Duodenal mucosa (tissue), 2 donors: ENCODE measurements around the gene DEPP1.

Experiments used
- H3K27ac ChIP-seq: one replicate; pipeline ENCODE4 v1.7.0; 2013; ENCODE audit warnings: low read depth, low read length
- H3K27me3 ChIP-seq, 2 donors: one replicate each; pipeline ENCODE4 v1.7.0; 2013; ENCODE audit warnings: low read length in 2 of 2, control low read depth in 1 of 2; ENCODE audit not compliant: insufficient read depth in 2 of 2, control insufficient read depth in 1 of 2
- H3K36me3 ChIP-seq, 2 donors: one replicate each; pipeline ENCODE4 v1.7.0; 2013; ENCODE audit warnings: low read length in 2 of 2, control low read depth in 1 of 2; ENCODE audit not compliant: insufficient read depth in 2 of 2, control insufficient read depth in 1 of 2
- H3K4me1 ChIP-seq, 2 donors: one replicate each; pipeline ENCODE4 v1.7.0; 2013; ENCODE audit warnings: low read length in 2 of 2, control low read depth in 1 of 2; ENCODE audit not compliant: insufficient read depth in 2 of 2, control insufficient read depth in 1 of 2
- H3K4me3 ChIP-seq, 2 donors: one replicate each; pipeline ENCODE4 v1.7.0; 2013; ENCODE audit warnings: low read length in 2 of 2, low read depth in 1 of 2
- H3K9ac ChIP-seq, 2 donors: one replicate each; pipeline ENCODE4 v1.7.0; 2013; ENCODE audit warnings: low read length in 2 of 2, low read depth in 1 of 2
- H3K9me3 ChIP-seq, 2 donors: one replicate each; pipeline ENCODE4 v1.7.0; 2013; ENCODE audit warnings: low read length in 2 of 2, control low read depth in 1 of 2; ENCODE audit not compliant: control insufficient read depth in 1 of 2

Gene DEPP1

DNA sequence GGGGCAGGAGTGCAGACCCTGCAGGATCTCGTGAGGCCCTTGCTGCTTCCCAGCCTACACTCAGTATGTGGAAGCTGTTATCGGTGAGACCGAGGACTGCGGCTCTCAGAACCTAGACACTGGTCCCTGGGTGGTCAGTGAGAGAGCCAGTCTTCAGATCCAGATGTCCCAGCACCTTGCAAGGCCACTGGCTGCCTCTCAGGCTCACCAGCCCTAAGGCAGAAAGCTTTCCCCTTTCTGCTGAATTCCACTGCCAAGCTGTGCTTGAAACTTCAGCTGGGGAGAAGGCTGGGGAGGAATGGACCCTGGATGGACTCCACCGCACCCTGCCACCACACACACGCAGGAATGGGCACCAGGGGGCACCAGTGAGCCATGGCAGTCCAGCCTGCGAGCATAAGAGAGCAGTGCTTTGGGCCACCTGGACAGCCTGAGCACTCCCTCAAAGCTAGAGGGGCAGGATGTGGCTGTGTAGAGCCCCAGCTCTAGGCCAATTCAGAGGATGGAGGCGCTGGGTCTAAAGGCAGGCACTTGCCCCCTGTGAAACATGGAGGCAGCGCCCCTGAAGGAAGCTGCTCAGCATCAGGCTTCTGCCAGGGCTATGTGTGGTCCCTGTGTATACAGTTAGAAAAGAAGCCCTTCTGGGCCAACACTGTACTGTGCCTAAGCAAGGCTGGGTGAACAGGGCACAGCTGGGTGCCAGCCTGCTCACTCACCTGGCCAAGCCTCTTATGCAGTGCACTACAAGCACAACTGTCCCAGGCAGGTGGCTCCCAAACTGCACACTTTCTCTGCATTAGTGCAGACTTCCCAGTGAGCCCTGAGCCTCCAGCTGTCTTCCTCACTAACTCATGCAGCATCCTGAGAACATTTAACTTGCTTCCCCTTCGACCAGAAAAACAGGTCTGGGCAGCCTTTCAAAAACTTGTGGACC is 45.8 kb downstream of the DEPP1 start:
- H3K4me3 ChIP-seq = no peak overlapping the region
- no peaks in the 10 kb centered on the region for H3K27me3 ChIP-seq
- H3K9me3 ChIP-seq = no peaks in the 10 kb centered on the region
- no peaks in the 10 kb centered on the region for H3K36me3 ChIP-seq
- no peak overlapping the region for H3K27ac ChIP-seq
- peaks cover 11 to 14% of the 10 kb centered on the region in 2 donors for H3K4me1 ChIP-seq
- H3K9ac ChIP-seq = no peak overlapping the region

DNA sequence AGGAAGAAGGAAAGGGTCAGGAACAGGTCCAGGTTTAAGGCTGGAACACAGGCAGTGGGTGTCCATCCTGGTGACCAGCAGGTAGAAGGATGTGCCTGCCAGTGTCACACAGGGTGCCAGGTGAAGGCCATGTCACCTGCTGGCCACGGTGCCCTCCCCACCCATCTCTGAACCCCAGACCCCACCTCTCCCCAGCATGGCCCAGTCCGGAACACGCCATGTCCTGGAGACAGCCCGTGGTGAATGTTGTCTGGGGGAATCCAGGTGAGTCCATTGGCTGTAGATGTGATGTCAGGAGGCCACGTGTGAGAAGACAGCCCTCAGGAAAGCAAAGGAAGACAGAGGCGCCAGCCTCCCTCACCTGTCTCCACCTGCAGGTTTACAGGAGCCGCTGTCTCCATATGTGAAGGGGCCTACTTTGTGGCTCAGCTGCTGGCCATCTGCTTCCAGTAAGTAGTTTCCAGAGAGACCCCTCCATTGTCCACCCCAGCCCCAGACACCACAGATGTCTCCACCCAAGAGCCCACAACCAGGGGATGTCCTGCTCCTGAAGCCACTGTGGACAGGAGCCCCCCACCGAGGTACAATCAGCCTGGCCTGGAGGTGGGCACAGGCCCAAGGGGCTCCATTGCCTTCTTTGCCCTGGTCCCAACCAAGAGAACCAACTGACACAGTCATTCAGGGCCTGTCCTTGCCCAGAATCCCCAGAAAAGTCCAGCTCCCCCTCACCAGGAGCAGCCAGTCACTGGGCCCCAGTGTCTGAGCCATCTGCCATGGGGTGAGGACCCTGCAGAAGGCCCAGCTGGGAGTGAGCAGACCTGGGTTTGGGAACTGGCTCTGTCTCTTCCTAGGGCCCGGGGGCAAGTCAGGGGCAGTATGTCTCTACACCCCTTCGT is 46.7 kb downstream of the DEPP1 start:
- H3K4me3 ChIP-seq = no peak overlapping the region
- peaks cover 17 to 23% of the 10 kb centered on the region in 2 donors for H3K4me1 ChIP-seq
- H3K27ac ChIP-seq = no peak overlapping the region
- no peaks in the 10 kb centered on the region for H3K36me3 ChIP-seq
- H3K27me3 ChIP-seq = no peaks in the 10 kb centered on the region
- no peaks in the 10 kb centered on the region for H3K9me3 ChIP-seq
- H3K9ac ChIP-seq = no peak overlapping the region

DNA sequence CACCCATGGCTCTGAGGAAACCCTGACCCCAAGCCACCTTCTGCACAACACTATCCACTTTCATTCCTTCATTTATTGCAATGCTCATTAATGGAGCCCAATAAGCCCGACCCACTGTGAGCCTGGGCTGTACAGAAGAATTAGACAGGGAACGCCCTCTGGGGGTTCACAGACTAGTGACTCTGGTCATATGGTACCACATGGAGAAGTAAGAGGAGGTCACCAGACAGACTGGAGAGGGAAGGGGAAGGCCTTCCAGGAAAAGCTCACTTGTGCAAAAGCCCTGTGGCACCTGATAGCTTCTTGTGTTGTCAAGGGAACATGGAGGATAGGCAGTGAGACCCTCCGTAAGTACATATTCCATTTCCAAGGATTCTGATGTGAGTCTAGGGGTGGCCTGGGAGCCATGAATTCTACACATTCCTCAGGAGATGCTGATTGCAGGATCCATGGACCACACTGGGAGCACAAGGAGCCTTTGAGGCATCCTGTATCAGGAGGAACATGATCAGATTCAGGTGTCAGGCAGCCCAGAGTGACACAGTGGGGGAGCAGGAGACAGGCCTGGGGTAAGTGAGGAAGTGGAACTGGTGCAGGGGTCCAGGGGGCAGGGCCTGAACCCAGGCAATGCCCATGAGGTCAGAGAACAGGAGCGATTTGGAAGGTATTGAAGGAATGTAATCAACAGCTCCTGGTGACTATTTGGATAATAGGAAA is 47.5 kb downstream of the DEPP1 start:
- peaks cover 16 to 23% of the 10 kb centered on the region in 2 donors for H3K4me1 ChIP-seq
- no peak overlapping the region for H3K27ac ChIP-seq
- H3K27me3 ChIP-seq = no peaks in the 10 kb centered on the region
- no peak overlapping the region for H3K4me3 ChIP-seq
- H3K9me3 ChIP-seq = no peaks in the 10 kb centered on the region
- no peaks in the 10 kb centered on the region for H3K36me3 ChIP-seq
- no peak overlapping the region for H3K9ac ChIP-seq

DNA sequence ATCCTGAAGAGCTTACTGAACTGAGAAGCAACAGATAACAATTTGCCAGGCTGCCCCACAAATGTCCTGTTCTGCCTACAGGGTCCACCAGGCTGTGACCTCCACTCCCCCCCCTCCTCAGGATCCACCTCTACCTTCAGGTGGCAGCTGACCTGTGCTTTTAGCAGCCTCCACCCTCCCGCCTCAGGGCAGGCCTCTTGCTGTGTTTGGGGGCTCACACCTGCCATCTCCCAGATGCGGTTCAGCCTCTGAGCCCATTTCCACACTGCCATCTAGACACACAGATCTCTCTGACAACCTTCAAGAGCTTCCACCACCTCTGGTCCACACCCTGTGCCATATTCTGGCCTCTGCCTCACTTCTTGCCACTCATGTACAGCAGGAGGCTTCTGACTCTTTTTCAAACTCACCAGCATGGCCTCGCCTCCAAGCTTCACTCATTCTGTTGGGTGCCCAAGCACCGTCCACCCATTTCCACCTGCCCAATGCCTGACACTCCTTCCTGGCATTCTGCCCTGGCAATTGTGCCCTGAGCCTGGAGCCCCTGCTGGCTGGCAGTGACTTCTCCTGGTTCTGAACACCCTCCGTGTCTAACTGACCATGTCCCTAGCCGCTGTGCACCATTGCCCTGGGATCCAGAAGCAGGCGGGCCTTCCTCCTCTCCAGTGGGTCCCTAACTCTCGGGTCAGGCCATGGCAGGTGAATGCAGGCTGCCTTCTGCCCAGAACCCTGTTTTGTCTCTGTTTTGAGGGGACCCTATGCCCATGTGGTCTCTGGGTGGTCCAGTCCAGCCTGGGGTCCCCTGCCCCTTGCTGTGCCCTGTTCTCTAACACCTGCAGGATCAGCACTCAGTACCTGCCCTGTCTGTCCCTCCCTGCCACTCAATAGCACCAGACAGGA is 49.0 kb downstream of the DEPP1 start:
- no peaks in the 10 kb centered on the region for H3K27me3 ChIP-seq
- no peak overlapping the region for H3K4me3 ChIP-seq
- no peaks in the 10 kb centered on the region for H3K36me3 ChIP-seq
- H3K27ac ChIP-seq = no peak overlapping the region
- H3K9me3 ChIP-seq = no peaks in the 10 kb centered on the region
- no peak overlapping the region for H3K9ac ChIP-seq
- peaks cover 13 to 19% of the 10 kb centered on the region in 2 donors for H3K4me1 ChIP-seq

DNA sequence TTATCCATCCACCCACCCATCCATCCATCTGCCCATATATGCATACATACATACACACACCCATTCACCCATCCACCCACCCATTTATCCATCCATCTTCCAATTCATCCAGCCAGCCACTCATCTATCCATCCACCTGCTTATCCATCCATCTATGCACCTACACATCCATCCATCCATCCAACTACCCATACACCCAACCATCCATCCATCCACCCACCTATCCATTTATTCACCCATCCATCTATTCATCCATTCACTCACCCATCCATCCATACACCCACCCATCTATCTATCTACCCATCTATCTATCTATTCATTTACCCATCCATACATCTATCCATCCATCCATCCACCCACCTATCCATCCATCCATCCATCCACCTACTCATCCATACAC is 50.1 kb downstream of the DEPP1 start:
- Histone ChIP-seq H3K9ac (no peak overlapping the region), H3K27ac (no peak overlapping the region), H3K36me3 (no peaks in the 10 kb centered on the region), H3K27me3 (no peaks in the 10 kb centered on the region), H3K4me3 (no peak overlapping the region), H3K9me3 (no peaks in the 10 kb centered on the region), H3K4me1 (peaks cover 13 to 19% of the 10 kb centered on the region in 2 donors)

DNA sequence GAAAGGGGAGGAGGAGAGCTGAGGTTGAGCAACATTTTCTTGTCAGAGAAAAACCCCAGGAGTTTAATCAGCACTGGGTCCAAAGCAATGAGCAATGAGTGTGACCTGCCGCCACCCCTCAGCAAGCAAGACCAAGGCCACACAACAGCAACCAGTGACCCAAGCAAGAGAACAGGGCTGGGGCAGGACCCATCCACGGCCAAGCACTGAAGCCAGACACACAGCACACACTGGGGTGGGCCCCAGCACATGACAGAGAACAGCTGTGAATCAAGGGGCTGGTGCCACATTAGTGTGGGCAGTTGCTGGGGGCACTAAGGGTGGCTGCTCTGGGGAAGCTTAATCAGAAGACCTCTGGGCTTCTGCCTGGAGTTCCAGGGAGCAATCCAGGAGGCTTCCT is 51.3 kb downstream of the DEPP1 start:
- no peaks in the 10 kb centered on the region for H3K27me3 ChIP-seq
- no peaks in the 10 kb centered on the region for H3K36me3 ChIP-seq
- H3K4me1 ChIP-seq = peaks cover 6 to 13% of the 10 kb centered on the region in 2 donors
- no peak overlapping the region for H3K4me3 ChIP-seq
- no peak overlapping the region for H3K9ac ChIP-seq
- H3K27ac ChIP-seq = no peak overlapping the region
- no peaks in the 10 kb centered on the region for H3K9me3 ChIP-seq

DNA sequence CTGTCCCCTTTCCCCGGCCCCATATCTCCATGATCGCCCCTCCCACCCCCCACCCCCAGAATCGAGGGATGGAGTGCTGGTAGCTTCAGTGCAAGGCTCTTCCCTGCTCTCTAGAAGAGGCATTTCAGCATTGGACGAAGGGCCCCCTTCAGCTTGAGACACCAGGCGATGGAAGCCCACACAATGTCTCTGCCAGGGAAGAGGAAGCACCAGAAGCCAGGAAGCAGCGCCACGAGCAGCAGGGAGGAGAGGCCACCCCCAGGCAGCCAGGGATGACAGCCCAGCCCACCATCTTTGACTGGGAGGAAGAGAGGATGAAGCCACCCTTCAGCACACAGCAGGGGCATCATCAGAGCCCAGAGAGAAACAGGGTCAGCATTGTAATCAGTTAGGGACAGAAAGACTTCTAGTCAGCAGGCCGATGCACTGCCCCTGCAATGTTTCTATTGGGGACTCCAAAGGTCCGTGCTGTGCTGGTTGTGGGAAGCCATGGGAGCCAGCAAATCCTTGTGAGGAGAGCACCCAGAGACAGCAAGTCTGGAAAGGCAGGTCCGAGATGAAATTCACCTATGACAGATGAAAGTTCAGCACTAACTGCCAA is 51.8 kb downstream of the DEPP1 start:
- Histone ChIP-seq H3K36me3 (no peaks in the 10 kb centered on the region), H3K9me3 (no peaks in the 10 kb centered on the region), H3K9ac (no peak overlapping the region), H3K27ac (no peak overlapping the region), H3K4me1 (peaks cover 6 to 13% of the 10 kb centered on the region in 2 donors), H3K27me3 (no peaks in the 10 kb centered on the region), H3K4me3 (no peak overlapping the region)
